ENCODE measurements around the gene GRIN1.

The GRIN1 gene

DNA sequence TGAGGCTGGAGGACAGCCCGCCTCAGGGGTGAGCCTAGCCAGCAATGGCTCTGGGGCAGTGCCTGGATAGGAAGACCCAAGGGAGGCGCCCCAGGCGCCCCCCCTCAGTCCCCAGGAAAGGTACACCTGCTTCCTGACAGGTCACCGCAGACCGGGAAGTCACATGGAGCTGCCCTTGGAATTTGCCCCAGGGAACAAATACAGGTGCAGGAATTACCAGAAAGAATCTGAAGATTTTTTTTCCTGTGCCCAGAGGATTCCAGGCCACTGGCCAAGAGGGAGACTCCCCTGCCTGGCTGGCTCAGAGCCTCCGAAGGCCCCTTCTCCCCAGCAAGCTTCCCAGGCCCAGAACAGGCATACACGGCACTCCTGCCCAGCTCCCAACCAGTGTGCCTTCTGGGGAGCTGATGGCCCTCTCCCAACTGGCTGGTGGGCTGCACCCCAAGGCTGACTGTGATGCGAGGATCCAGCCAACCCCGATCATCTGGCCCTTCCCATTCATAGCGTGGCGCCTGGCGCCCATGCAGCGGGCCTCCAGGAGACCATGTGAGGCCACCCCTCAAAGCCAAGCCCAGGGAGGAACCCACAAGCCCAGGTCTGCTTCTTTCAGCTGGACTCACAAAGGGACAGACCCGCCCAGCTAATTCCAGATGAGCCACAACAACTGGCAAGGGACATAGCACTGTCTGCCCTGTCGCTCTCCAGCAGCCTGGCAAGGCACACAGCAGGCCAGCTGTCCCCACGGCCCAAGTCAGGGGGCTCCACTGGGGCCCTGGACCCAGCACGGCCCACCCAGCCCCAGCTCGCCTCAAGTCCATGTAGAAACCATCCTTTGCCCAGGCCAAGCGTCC is 59.3 kb downstream of the GRIN1 start:
- no peak for DNase-seq

DNA sequence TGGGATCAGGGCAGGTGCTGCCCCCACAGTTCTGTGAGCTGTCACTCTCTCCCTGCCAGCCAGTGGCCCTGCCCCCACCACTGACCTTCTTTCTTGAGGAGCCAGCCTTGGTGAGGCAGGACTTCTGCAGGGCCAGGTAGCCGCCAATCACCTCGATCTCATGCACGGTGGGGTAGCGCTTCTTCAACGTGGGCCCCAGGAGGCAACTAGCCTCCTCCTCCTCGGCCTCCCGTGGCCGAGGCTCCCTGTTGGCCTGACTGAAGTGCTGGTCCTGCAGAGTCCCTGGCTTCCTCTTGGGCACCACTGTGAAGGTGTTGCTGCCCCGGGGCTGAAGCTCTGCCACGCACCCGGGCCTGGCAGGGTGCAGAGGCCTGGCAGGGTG is 59.9 kb downstream of the GRIN1 start:
- no peak for DNase-seq

GRCh38 chr9:137199411-137200121 is 60.6 kb downstream of the GRIN1 start:
- DNase-seq, result no peak

DNA sequence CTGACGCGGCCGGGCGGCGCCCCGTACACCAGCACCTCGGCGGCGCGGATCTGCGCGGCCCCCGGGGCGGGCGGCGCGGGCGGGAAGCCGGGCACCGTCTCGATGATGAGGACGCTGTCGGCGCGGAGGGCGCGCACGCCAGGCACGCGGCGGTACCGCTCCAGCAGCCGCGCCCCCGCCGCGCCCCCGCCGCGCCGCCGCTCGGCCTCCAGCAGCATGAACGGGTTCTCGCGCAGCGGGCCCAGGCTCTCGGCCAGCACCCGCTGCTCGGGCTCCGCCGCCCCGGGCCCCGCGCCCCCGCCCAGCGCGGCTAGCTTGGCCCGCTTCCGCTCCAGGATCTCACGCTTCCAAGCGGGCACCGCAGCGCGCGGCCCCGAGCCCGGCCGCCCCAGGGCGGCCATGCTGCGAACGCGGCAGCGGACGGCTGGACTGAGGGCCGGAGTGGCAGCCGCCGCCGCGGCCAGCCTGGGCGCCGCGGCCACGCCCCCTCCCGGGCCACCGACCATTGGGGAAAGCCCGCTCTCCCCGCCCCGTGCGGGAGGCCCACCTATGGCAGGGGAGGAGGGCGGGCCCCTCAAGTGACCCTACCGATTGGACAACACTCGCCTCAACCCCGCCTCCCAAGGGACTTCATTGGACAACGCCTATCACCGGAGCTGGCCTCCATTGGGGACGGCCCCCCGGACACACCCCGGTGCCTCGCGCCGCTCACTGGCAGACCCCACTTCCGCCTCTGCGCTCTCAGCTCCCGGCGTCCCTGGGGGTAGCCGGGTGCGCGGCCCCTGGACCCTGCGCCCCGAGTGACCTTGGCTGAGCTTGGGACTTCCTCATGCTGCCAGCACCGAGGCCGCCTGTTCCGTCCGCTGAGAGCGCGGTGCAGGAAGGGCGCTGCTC is 61.6 kb downstream of the GRIN1 start, which contains the start of gene TPRN:
TSS of gene TPRN (minus strand) at position 431 of the 894 bp plus-strand sequence. CDS start at position 401, 30 bp downstream.
- peak; percentile 98 for DNase-seq

DNA sequence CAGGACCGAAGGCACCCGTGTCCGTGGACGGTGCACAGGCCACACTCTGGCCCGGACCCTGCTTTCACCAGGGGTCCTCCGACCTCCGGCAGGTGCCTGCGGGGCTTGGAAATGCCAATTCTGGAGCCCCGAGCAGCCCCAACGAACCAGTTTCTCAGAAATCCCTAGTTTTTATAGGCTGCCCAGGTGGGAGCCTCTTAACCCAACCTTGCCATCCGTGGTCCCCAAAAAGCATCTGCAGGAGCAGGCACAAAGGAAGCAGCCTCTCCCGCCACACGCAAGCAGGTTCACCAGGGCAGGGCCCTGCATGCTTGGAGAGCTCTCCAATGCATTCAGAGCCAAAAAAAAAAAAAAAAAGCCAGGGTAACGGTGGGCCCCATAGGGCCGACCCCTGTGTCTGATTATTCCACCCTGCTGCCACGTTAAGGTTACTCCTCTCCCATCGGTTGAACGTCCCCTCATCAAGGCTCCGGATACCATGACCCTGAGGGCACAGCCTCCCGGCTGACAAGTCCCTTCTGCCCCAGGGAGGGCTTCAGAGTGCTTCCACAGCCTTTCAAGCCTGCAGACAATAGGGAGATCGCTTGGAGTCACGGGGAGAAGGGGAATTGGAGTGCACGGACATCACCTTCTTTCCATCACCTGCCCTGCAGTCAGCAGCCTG is 62.4 kb downstream of the GRIN1 start:
- no peak for DNase-seq

- DNase-seq, result no peak
Measured at GRCh38 chr9:137202966-137203365, 64.0 kb downstream of the GRIN1 start.

DNA sequence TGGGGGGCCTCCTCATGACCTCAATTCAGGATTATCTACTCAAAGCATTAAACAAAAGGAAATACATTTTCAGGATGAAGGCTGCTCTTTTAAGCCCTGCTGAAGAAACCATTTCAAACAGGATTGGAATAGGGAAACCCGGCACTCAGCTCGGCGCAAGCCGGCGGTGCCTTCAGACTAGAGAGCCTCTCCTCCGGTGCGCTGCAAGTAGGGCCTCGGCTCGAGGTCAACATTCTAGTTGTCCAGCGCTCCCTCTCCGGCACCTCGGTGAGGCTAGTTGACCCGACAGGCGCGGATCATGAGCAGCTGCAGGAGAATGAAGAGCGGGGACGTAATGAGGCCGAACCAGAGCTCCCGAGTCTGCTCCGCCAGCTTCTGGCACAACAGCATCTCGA is 65.8 kb downstream of the GRIN1 start:
- DNase-seq, result no peak

GRCh38 chr9:137205126-137206069 is 66.4 kb downstream of the GRIN1 start, which contains the start of the genes NDOR1 and TMEM203:
Gene NDOR1, plus strand, starts transcription at chr9:137205700. Its CDS starts 78 bp downstream, at chr9:137205778.
Gene TMEM203, minus strand, starts transcription at chr9:137205648. Its CDS starts 234 bp downstream, at chr9:137205414.
- peak; percentile 84 for DNase-seq

- DNase-seq, result no peak
Measured at GRCh38 chr9:137206602-137207001, 67.6 kb downstream of the GRIN1 start.

DNA sequence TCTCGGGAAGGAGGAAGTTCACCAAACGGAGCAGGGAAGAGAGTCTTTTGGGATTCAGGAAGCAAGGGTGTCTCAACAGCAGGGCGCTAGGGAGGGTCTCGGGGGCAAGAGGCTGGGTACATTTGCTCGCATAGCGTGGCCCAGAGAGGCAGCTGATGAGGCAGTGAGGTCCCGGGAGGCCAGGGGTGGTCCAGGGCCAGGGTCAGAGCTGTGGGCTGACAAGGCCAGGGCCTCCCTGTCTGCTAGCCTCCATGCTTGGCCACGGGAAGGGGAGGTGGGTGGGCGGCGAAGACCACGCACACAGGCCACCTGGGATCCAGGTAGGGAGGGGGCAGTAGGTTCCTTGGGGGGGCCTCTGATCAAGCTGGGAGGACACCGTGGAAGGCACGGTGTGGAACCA is 72.6 kb downstream of the GRIN1 start:
- DNase-seq, result no peak

DNA sequence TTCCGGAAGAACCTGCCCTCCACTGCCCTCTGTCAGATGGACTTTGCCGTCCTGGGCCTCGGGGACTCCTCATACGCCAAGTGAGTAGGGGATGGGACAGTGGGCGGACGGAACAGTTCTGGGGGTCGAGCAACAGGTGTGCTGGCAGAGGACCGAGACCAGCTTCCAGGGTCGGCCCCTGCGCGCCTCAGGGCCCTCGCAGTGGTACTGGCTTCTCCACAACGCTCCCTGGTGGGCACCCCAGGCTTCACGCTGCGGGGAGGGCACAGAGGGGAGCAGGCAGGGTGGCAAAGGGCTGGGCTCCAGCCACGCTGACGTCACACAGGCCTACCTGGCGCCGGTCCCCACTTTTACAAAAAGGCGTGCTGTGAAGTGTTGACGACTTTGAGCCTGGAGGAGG is 73.6 kb downstream of the GRIN1 start:
- no peak for DNase-seq

- no peak for DNase-seq
Measured at GRCh38 chr9:137213160-137214060, 74.5 kb downstream of the GRIN1 start.

GRCh38 chr9:137214620-137215019 is 75.7 kb downstream of the GRIN1 start:
- DNase-seq, result no peak

- DNase-seq, result no peak
Measured at GRCh38 chr9:137215196-137215986, 76.4 kb downstream of the GRIN1 start.

GRCh38 chr9:137216188-137216965 is 77.4 kb downstream of the GRIN1 start:
- no peak for DNase-seq

GRCh38 chr9:137217276-137218211 is 78.6 kb downstream of the GRIN1 start:
- DNase-seq, result peak; percentile 78

DNA sequence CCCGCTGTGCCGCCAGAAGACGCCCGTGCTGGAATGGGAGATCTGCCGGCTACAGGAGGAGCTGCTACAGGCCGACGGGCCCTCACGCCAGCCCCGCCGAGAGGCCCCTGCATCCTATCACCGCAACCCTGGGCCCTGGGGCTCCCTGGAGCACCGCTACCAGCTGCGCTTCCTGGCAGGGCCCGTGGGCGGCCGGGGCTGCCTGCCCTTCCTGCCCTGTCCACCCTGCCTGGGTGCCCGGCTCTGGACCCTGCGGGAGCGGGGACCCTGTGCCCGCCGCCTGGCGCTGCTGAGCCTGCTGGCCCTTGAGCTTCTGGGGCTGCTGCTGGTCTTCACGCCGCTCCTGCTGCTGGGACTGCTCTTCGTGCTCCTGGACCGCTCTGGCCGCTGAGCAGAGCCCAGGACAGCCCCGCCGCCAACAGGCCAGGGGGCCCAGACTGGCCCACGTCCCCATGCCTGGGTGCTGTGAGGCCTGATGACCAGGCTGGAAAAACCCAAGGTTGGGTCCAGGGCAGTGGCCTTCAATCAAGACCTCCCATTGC is 79.3 kb downstream of the GRIN1 start:
- DNase-seq, result no peak
